Gastroesophageal sphincter (tissue), 4 donors: ENCODE measurements around the gene CPNE9. TPM values are rescaled to one million over a fixed set of nuclear protein-coding genes. Genes with fewer than 3 reads are reported as not detected.

Experiments
- ATAC-seq: fragments of 150-250 bp; one replicate; pipeline ENCODE4 v1.9.1; 2016; ENCODE audit warnings: mild to moderate bottlenecking, moderate library complexity
- H3K27ac ChIP-seq, 4 donors: fragments of 200-600 bp; sonication (generic) in 3 of 4; 1 replicate in 3 of 4; 2 replicates in 1 of 4; pipeline ENCODE4 v1.5.1; 2016 to 2019
- H3K27me3 ChIP-seq: fragments of 200-600 bp; sonication (generic); one replicate; pipeline ENCODE4 v1.5.1; 2019
- H3K36me3 ChIP-seq, 2 donors: fragments of 200-600 bp; sonication (generic); one replicate each; pipeline ENCODE4 v1.5.1; 2019; ENCODE audit warnings: control low read depth in 1 of 2
- H3K4me1 ChIP-seq, 3 donors: fragments of 200-600 bp; sonication (generic); 1 replicate in 2 of 3; 2 replicates in 1 of 3; pipeline ENCODE4 v1.5.1; 2016 to 2019; ENCODE audit warnings: control low read depth in 2 of 3
- H3K4me3 ChIP-seq, 2 donors: fragments of 200-600 bp; sonication (generic); one replicate each; pipeline ENCODE4 v1.5.1; 2019; ENCODE audit warnings: mild to moderate bottlenecking in 1 of 2, moderate library complexity in 1 of 2
- H3K9me3 ChIP-seq, 3 donors: fragments of 200-600 bp; sonication (generic); one replicate each; pipeline ENCODE4 v1.5.1; 2017 to 2019; ENCODE audit warnings: control low read depth in 2 of 3
- EP300 ChIP-seq: sonication (generic); formaldehyde crosslinking; IDR thresholded peaks from one replicate; pipeline ENCODE4 v1.6.1; 2017; ENCODE audit warnings: antibody characterized with exemption, mild to moderate bottlenecking
- POLR2A ChIP-seq, 2 donors: fragments of 450-650 bp; IDR thresholded peaks; one replicate each; pipeline ENCODE4 v1.6.1; 2017; ENCODE audit warnings: antibody characterized with exemption in 2 of 2, mild to moderate bottlenecking in 2 of 2, moderate library complexity in 1 of 2
- POLR2AphosphoS5 ChIP-seq: sonication (generic); formaldehyde crosslinking; IDR thresholded peaks from one replicate; pipeline ENCODE4 v1.6.1; 2017; ENCODE audit warnings: antibody characterized with exemption
- WGBS, 2 donors: methylation state at CpG; one replicate each; pipeline ENCODE4 v1.1.5; 2018; ENCODE audit warnings: low coverage in 1 of 2; 5-methylcytosine and 5-hydroxymethylcytosine counted together
- total RNA-seq, 4 donors: library from RNA; depleted of rRNA; stranded (reverse); fragments of >200 nt; gene quantifications; one replicate each; pipeline ENCODE4 v1.1.0, GENCODE V29; 2016
- TF ChIP-seq, protein P1 (sequence below), 4 experiments: fragments of 200-600 bp in 2 of 4; fragments of 450-650 bp in 2 of 4; sonication (generic) in 1 of 4; IDR thresholded peaks; one replicate each; pipeline ENCODE4 v1.5.1; 2017 to 2019; ENCODE audit warnings: antibody characterized with exemption in 4 of 4, mild to moderate bottlenecking in 2 of 4, moderate library complexity in 2 of 4

The CPNE9 gene
- total RNA-seq, 4 donors from 2014 or later: 1.1 TPM; not detected in 3

DNA sequence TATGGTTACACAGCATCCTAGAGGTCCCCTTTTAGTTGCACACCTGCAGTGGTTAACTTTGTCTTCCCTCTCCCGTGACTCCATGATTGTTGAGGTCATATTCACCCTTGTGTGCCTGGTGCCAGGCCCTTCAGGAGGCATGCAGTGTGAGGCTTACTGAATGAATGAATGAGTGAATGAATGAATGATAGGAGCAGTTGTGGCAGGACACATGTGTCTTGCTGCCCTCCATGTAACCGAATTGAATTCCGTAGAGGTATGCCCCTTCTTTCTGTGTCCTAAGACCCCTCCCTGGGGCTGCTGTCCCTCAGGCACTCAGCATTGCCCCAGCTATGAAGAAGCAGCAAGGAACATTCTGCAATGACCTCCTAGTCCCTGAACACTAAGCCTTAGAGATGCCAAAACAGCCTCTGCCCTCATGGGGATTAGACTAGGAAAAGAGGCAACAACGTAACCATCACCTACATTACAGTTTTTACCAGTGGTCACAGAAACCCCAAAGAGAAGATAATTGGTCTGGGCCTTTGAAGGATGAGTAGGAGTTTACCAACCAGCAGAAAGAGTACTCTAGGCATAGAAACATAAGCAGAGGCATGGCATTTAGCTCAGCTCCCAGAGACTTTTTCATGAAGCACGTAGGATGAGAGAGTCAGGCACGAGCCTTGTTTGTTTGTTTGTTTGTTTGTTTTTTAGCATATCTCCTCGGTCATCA lies 22.5 kb upstream of the CPNE9 start:
- WGBS, 2 donors: 91 to 92% methylated on average over 5 to 7 of the region's 7 CpGs
- H3K36me3 ChIP-seq: peaks cover 0 to 100% of the 10 kb centered on the region in 2 donors
- H3K27ac ChIP-seq: no peak overlapping the region
- no peaks in the 10 kb centered on the region for H3K27me3 ChIP-seq
- H3K4me1 ChIP-seq: no peaks in the 10 kb centered on the region
- TF ChIP-seq EP300 (no peak), POLR2AphosphoS5 (no peak), POLR2A (IDR thresholded peaks at IDR 0.05) (no peak)
- TF ChIP-seq, protein P1, sequence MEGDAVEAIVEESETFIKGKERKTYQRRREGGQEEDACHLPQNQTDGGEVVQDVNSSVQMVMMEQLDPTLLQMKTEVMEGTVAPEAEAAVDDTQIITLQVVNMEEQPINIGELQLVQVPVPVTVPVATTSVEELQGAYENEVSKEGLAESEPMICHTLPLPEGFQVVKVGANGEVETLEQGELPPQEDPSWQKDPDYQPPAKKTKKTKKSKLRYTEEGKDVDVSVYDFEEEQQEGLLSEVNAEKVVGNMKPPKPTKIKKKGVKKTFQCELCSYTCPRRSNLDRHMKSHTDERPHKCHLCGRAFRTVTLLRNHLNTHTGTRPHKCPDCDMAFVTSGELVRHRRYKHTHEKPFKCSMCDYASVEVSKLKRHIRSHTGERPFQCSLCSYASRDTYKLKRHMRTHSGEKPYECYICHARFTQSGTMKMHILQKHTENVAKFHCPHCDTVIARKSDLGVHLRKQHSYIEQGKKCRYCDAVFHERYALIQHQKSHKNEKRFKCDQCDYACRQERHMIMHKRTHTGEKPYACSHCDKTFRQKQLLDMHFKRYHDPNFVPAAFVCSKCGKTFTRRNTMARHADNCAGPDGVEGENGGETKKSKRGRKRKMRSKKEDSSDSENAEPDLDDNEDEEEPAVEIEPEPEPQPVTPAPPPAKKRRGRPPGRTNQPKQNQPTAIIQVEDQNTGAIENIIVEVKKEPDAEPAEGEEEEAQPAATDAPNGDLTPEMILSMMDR (IDR thresholded peaks at IDR 0.05): no peak
- H3K9me3 ChIP-seq: no peaks in the 10 kb centered on the region
- no peak overlapping the region for H3K4me3 ChIP-seq
- ATAC-seq: no peak

DNA sequence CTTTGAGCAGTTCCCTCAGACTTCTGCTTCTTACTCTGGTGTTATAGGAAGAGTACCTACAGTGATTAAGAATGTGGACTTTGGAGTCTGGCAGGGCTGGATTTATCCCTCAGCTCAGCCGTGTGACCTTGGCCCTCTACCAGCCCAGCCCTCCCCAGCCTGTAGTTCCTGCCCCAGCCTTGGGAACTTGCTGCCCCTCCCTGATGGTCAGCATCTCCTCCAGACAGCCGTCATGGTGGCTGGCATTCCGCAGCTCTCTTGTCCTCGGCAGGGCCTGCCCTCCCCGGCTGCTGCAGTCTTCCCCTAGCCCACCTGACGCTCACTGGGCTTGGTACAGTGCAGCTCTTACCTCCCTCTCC lies 21.9 kb upstream of the CPNE9 start:
- Histone ChIP-seq H3K9me3 (no peaks in the 10 kb centered on the region), H3K27me3 (no peaks in the 10 kb centered on the region), H3K36me3 (peaks cover 0 to 100% of the 10 kb centered on the region in 2 donors), H3K4me1 (no peaks in the 10 kb centered on the region), H3K4me3 (no peak overlapping the region), H3K27ac (no peak overlapping the region)
- ATAC-seq: no peak
- no peak for TF ChIP-seq POLR2A (IDR thresholded peaks at IDR 0.05)
- 65% methylated on average over 2 of the region's 6 CpGs; no CpG with 5 or more reads in 1 of the 2 donors for WGBS, 2 donors

DNA sequence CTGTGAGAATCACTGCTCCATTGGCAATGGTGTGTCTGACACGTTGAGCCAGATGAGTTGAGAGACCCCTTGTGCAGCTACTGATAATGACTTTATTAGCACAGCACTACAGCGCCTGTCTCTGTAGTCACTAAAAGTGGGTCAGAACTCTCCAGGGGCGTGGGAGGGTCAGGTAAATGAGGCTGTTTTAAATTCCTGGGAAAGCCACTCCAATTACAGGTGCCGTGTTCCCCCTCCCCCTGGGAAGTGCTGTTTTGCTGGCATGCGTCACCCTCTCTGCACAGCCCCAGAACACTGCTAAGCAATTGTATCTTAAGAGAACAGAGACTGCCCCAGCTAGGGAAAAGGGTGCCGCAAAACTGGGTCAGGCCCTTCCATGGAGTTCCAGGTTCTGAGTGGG lies 21.5 kb upstream of the CPNE9 start:
- Histone ChIP-seq H3K9me3 (no peaks in the 10 kb centered on the region), H3K4me1 (no peaks in the 10 kb centered on the region), H3K36me3 (peaks cover 0 to 100% of the 10 kb centered on the region in 2 donors), H3K27me3 (no peaks in the 10 kb centered on the region), H3K27ac (no peak overlapping the region), H3K4me3 (no peak overlapping the region)
- ATAC-seq: no peak
- TF ChIP-seq POLR2A (IDR thresholded peaks at IDR 0.05): no peak
- TF ChIP-seq, protein P1 (IDR thresholded peaks at IDR 0.05): no peak
- TF ChIP-seq POLR2AphosphoS5: no peak
- WGBS, 2 donors: no CpG with 5 or more reads among the region's 6 CpGs

DNA sequence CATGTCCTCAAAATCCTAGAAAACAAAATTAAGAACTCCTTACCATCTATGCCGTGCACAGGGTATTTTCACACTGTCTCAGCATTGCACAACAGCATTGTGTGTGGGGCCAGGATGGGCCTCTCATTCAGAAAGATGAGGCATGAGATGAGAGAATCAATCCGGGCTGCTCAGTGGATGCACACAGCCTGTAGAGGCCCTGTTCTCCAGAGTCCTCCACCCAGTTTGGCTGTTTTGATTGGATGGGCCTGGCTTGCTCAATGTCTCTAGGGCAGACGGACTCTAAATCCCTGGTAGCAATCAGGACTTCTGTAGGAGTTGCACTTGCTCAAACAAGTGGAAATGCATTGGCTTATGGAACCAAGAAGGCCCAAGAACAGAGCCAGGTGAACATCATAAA lies 20.2 kb upstream of the CPNE9 start:
- ATAC-seq: no peak
- Histone ChIP-seq H3K27me3 (no peaks in the 10 kb centered on the region), H3K4me1 (no peaks in the 10 kb centered on the region), H3K27ac (no peak overlapping the region), H3K9me3 (no peaks in the 10 kb centered on the region), H3K4me3 (no peak overlapping the region), H3K36me3 (peaks cover 0 to 100% of the 10 kb centered on the region in 2 donors)
- no peak for TF ChIP-seq POLR2AphosphoS5
- no peak for TF ChIP-seq EP300
- TF ChIP-seq, protein P1 (IDR thresholded peaks at IDR 0.05): no peak
- WGBS, 2 donors: 83 to 89% methylated on average over 1 to 3 of the region's 3 CpGs

DNA sequence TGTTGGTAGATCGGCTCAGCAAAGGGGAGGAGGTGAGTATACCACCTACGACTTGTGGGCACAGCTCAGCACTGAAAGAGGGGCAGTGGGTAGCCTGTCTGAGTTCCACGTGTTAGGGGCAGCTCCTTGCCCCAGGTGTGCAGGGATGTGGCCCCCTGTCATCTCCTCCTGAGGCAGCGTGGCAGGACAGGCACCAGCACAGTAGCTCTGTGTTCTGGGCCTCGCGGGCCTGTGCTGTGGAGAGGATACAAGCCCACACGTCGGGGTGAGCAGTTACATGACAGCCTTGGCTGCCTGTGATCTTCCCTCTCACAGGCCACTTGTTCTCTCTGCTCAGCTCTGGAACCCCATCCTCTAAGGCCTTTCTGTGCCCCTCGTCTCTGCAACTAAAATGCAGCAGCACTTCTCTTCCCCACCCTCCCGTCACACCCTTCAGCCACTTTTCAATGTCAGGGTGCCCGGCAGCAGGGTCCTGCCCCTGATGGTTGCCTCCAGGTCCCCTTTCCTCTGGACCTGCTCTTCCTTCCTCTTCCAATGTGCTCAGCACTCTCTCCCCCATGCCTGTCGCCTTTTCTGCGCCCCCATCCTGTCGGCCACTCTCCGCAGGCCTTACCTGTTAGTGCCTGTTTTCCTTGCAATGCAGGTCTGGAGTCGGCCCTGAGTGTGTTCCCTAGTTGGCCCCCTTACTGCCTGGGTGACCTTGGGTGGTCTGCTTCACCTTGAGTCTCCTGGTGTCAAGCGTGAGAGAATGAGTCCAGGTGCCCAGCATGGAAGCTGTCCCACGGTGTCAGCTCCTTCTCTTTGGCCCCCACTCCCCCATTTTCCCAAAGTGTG lies 18.2 kb upstream of the CPNE9 start:
- no peak for ATAC-seq
- 87 to 98% methylated on average over 7 to 10 of the region's 18 CpGs for WGBS, 2 donors
- H3K4me3 ChIP-seq: no peak overlapping the region
- H3K4me1 ChIP-seq: no peaks in the 10 kb centered on the region
- no peaks in the 10 kb centered on the region for H3K27me3 ChIP-seq
- H3K9me3 ChIP-seq: no peaks in the 10 kb centered on the region
- H3K36me3 ChIP-seq: peaks cover 0 to 100% of the 10 kb centered on the region in 2 donors
- H3K27ac ChIP-seq: no peak overlapping the region
- TF ChIP-seq, protein P1 (IDR thresholded peaks at IDR 0.05): no peak
- TF ChIP-seq POLR2A (IDR thresholded peaks at IDR 0.05): no peak
- no peak for TF ChIP-seq POLR2AphosphoS5
- TF ChIP-seq EP300: no peak
